ENCODE data around the gene CLEC2D.
"Not testable (repeated sequence)": the region's sequence is repeated elsewhere in the genome, so short reads cannot be mapped to it uniquely, and the experiment has no call there.

CLEC2D gene

GRCh38 chr12:9669534-9669933 is at the start of gene CLEC2D:
CLEC2D (plus strand) TSS chr12:9669713; CDS start chr12:9669735, 22 bp downstream.
- no peak for DNase-seq (ENCODE audit: low read depth)

DNA sequence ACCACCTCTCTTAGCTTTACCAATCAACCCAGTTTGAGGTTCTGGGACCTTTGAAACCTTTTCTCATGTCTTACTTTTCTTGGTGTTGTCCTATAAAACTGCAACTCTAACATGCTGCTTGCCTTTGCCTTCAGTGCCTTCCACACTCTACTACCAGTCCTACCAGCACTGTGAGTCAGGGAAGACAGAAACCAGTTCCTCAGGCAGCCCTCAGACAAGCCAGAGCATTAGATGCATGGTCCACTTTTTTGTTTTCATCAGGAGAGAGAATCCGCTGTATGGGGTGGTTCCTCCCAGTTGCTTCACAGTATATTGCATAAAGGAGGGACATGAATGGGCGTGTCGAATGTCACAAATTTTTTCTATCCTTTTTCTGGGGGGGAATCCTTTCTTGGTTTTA is 44.5 kb upstream of the CLEC2D start:
- no peak for DNase-seq (ENCODE audit: low read depth)

- no peak for DNase-seq (ENCODE audit: low read depth)
These were observed 43.2 kb upstream of the CLEC2D start for GRCh38 chr12:9626291-9626690.

GRCh38 chr12:9626821-9627220 is 42.7 kb upstream of the CLEC2D start:
- no peak for DNase-seq (ENCODE audit: low read depth)

DNA sequence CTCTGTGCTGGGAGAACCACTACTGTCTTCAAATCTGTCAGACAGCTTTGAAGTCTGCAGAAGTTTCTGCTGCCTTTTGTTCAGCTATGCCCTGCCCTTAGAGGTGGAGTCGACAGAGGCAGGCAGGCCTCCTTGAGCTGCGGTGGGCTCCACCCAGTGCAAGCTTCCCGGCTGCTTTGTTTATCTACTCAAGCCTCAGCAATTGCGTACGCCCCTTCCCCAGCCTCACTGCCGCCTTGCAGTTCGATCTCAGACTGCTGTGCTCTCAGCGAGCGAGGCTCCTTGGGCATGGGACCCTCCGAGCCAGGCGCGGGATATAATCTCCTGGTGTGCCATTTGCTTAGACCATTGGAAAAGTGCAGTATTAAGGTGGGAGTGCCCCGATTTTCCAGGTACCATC is 36.7 kb upstream of the CLEC2D start:
- no peak for DNase-seq (ENCODE audit: low read depth)

DNA sequence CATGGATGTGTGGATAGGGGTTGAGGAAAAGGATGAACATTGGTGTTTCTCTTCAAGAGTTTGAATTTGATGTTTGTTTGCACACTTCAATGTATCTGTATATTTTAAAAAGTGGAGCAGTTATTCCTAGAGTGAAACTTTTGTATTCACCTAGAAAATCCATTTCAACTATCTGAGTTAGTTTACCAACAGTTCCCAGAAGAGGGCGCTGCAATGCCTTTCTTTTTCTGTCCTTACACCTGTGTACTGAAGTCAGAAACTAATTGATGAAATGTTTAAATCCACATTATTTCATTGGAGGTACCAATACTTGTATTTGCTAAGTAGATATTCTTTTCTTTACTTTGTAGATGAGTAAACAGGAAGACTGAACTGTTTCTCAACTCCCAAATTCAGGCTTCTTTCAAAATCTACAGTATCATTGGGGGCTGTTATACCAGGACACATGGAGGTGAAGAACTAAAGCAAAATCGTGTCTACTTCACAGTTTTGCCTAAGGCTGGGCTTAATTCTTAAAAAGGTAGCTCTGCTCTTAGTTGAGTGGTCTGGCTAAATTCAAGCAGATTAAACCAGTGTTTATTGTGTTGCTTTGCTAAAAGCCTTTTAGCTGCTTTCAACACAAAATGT is 35.2 kb upstream of the CLEC2D start:
- no peak for DNase-seq (ENCODE audit: low read depth)

- DNase-seq (ENCODE audit: low read depth): no peak
These were observed 34.4 kb upstream of the CLEC2D start for GRCh38 chr12:9634969-9635754.

GRCh38 chr12:9636150-9636850 is 33.2 kb upstream of the CLEC2D start:
- no peak for DNase-seq (ENCODE audit: low read depth)

GRCh38 chr12:9636851-9637206 is 32.7 kb upstream of the CLEC2D start:
- no peak for DNase-seq (ENCODE audit: low read depth)

- no peak for DNase-seq (ENCODE audit: low read depth)
These were observed 29.5 kb upstream of the CLEC2D start for GRCh38 chr12:9640024-9640423.

GRCh38 chr12:9642606-9643265 is 26.8 kb upstream of the CLEC2D start:
- no peak for DNase-seq (ENCODE audit: low read depth)

DNA sequence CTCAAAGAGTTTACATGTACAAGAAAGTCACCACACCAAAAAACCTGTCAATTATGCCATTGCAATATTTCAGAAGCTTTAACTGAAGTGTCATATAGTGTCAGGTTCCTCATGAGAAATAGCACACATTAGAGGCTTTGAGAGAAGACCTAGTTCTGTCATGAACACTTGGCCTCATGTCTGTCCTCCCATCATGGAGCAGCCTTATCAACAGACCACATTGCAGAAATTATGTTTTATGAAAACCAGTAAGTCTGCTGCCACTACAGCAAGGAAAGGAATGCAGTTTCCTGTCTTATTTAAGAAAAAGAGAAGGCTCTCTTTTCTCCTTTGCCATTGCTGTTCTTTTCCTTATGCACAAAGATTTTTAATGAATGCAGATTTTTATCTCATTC is 26.2 kb upstream of the CLEC2D start:
- no peak for DNase-seq (ENCODE audit: low read depth)

DNA sequence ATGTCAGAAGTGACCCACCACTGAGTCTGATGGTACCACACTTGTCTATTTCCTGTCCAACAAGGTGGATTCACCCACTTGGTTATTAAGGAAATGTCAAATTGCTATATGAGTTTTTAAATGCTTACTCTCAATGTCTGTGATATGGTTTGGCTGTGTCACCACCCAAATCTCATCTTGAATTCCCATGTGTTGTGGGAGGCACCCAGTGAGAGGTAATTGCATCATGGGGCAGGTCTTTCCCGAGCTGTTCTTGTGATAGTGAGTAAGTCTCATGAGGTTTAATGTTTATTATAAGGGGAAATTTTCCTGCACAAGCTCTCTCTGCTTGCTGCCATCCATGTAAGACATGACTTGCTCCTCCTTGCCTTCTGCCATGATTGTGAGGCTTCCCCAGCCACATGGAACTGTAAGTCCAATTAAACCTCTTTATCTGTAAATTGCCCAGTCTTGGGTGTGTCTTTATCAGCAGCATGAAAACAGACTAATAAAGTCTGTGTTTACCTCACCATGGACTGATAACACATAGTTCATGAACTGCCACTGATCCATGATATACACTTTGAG is 24.4 kb upstream of the CLEC2D start:
- DNase-seq (ENCODE audit: low read depth): not testable (repeated sequence)

DNA sequence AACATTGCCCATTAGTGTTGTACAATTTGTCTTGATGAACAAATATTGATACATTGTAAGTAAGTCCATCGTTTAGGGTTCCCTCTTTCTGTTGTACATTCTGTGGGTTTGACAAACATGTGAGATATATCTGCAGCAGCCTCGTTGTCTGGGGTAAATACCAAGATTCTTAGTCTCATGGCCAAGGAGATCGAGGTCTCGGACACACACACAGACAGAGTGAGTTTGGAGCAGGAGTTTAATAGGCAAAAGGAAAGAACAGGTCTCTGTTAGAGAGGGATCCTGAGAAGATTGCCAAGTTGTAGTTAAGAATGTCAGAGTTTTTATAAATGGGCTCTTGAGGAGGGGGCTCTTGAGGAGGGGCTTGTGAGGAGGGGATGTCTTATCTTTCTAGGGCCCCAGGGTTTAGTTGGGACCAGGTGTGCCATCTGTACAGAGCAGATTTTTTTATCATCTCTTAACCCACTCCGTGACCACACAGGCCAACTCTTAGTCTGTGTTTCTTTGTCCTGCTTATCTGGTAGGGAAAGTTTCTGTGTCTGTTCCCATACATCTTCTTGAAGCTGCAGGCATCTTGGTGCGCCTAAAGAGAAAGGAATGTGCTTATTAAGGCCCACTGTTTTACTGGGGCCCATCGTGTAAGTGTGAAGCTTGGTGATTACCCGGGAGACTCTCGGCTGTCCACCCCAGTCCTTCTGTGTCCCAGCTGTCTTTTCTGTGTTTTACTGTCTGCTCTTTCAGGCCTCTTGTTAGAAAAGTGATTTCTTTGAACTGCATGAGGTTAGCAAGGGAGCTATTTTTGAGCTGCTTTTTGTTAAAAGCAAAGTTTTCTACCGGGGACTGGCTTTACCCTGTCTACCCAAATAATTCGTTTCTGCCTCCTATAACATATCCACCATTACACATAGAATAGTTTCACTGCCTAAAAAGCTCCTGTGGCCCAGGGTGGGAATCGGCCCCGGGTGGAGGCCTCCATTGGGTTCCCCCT is 22.4 kb upstream of the CLEC2D start:
- DNase-seq (ENCODE audit: low read depth): no peak

DNA sequence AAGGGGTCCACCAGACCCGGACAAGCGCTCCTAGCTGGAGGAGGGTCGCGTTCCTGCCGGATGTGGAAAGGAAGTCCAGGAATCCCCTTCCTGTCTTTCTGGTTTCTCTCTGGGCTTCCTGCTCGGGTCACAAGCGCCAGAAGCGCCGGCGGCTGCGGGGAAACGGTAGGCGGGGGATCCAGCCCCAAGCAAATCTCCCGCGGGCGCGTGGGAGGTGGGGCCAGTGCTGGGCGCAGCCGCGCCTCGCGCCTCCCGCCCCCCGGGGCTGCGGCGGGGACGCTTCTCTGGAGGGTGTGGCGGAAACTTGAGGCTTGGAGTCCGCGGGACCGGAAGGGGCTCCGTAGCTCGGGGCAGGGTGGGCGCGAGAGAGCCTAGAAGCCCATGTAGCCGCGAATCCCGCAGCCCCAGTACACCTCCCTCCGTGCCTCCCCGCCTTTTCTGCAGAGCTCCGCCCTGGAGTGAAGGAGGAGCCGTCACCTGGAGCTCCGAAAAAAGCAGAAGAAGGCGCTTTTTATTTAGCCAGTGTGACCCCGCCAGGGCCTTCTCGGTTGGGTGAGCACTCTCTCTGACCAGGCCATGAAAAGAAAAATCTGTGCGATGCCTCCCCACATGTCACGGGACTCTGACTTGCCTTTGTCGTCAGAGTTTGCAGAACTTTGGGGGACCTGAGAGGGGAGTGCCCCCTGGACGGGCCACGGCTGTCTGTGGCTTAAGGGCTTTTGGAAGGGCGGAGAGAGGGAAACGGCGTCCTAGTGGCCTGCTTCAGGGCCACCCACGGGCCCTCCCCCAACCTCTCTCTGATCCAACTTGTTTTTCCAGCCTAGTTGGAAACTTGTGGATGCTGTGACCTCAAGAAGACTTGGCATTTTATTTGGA is 21.4 kb upstream of the CLEC2D start:
- peak; percentile 54 for DNase-seq (ENCODE audit: low read depth)

GRCh38 chr12:9648701-9649531 is 20.6 kb upstream of the CLEC2D start:
- no peak for DNase-seq (ENCODE audit: low read depth)

- DNase-seq (ENCODE audit: low read depth): no peak
These were observed 20.0 kb upstream of the CLEC2D start for GRCh38 chr12:9649532-9649940.

DNA sequence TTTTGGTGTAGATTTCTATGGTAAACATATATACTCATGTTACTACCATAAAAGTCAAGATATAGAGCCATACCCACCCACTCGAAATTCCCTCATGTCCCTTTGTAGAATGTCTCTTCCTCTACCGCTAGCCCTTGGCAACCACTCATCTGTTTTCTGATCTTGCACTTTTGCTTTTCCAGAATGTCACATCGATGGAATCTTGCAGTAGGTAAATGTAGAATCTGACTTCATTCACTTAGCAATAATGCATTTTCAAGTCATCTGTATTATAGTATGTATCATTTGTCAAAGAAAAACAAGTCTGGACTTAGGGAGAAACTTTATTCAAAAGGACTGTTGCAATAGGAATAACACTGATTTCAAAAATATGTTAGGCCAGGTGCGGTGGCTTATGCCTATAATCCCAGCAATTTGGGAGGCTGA is 19.3 kb upstream of the CLEC2D start:
- DNase-seq (ENCODE audit: low read depth): no peak

GRCh38 chr12:9651265-9651729 is 18.2 kb upstream of the CLEC2D start:
- DNase-seq (ENCODE audit: low read depth): peak; percentile 36
